22Rv1 (cell line): ENCODE data around the gene GSG1L.
A peak's percentile ranks its signal among the peaks of the same experiment; 100 is the strongest.

ENCODE experiments used
- ZFX ChIP-seq: fragments of 450-650 bp; IDR thresholded peaks from 2 replicates; pipeline ENCODE4 v1.6.1; 2017; ENCODE audit warnings: antibody characterized with exemption, borderline replicate concordance
- TF ChIP-seq, protein P1 (sequence below): fragments of 450-650 bp; IDR thresholded peaks from 2 replicates; pipeline ENCODE4 v1.5.1; 2017; ENCODE audit warnings: mild to moderate bottlenecking

DNA sequence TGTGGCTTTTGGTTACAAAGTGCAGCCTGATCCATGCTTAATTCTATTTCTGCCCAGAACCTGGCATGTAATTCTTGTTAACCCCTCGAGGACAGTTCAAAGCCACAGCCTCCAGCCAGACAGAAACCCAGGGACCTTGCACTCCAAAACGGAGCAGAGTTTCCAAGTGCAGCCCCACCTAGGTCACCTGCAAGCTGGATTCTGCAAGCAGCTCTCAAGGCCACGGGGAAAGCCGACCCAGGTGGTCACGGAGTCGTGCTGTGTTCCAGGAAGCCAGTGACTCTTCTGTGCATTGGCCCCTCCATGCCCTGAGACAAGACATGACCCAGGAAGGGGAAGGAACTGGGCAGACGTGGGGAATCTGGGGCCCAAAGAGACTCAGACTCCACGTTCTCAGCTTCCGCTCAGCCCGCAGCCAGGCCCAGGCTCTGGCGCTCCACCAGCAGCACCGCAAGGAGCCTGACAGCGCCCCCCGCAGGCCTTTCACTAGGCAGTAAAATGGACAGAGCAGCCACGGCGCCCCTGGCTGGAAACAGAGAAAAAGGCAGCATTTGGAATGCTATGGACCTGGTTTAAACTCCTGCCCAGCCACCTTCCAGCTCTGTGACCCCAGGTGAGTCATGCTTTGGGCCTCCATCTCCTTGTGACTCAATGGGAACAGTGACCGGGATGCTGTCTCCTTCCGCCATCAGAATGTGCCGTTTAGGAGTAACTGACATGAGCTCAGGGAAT lies 27.3 kb upstream of the GSG1L start:
- TF ChIP-seq, protein P1, sequence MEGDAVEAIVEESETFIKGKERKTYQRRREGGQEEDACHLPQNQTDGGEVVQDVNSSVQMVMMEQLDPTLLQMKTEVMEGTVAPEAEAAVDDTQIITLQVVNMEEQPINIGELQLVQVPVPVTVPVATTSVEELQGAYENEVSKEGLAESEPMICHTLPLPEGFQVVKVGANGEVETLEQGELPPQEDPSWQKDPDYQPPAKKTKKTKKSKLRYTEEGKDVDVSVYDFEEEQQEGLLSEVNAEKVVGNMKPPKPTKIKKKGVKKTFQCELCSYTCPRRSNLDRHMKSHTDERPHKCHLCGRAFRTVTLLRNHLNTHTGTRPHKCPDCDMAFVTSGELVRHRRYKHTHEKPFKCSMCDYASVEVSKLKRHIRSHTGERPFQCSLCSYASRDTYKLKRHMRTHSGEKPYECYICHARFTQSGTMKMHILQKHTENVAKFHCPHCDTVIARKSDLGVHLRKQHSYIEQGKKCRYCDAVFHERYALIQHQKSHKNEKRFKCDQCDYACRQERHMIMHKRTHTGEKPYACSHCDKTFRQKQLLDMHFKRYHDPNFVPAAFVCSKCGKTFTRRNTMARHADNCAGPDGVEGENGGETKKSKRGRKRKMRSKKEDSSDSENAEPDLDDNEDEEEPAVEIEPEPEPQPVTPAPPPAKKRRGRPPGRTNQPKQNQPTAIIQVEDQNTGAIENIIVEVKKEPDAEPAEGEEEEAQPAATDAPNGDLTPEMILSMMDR, result peak; percentile 41
- TF ChIP-seq ZFX, result no peak
